ENCODE measurements around the gene ERAL1.
A peak's percentile ranks its signal among the peaks of the same experiment; 100 is the strongest.
"Not testable (repeated sequence)": the region's sequence is repeated elsewhere in the genome, so short reads cannot be mapped to it uniquely, and the experiment has no call there.

The ERAL1 gene

GRCh38 chr17:28893248-28894183 lies 38.7 kb downstream of the ERAL1 start:
- ATAC-seq (replicated peaks) (peak; percentile 7 to 13), DNase-seq (peak; percentile 76)
- H3K27me3 Mint-ChIP-seq, H3K9me3 Mint-ChIP-seq: not testable (repeated sequence)
- Mint-ChIP-seq H3K27ac (peak overlapping the region; percentile 99), H3K36me3 (peaks cover 39 to 49% of the 10 kb centered on the region in 2 donors), H3K4me1 (peaks cover 48 to 84% of the 10 kb centered on the region in 2 donors), H3K4me3 (peak overlapping the region; percentile 81 to 89)

GRCh38 chr17:28895794-28896447 lies 41.1 kb downstream of the ERAL1 start:
- Mint-ChIP-seq H3K4me1 (peaks cover 51 to 79% of the 10 kb centered on the region in 2 donors), H3K4me3 (peak overlapping the region; percentile 99 to 100), H3K9me3 (no peaks in the 10 kb centered on the region), H3K27ac (peak overlapping the region; percentile 99), H3K27me3 (no peaks in the 10 kb centered on the region), H3K36me3 (peaks cover 50 to 53% of the 10 kb centered on the region in 2 donors)
- ATAC-seq (replicated peaks) (no peak), DNase-seq (no peak)

DNA sequence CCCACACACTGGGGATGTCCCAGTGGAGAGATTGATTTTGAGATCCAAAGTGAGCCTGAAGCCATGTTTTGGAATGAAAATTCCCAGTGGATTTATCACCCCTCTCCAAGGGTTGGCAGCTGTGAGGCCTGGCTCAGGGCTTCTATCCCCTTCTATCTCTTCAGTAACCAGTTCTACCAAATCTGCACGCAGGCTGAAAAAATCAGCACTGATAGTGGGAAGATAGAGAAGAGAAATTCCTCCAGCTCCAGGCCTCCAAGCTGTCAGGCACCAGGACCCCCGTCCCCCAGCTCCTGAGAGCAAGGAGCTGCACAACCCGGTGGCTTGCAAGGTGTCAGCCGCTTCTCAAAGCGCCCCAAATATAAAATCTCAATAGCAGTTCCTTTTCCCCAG lies 41.7 kb downstream of the ERAL1 start:
- H3K36me3 Mint-ChIP-seq = peaks cover 46 to 49% of the 10 kb centered on the region in 2 donors
- peak overlapping the region; percentile 99 for H3K27ac Mint-ChIP-seq
- H3K9me3 Mint-ChIP-seq = no peaks in the 10 kb centered on the region
- peaks cover 48 to 79% of the 10 kb centered on the region in 2 donors for H3K4me1 Mint-ChIP-seq
- ATAC-seq (replicated peaks) (peak in 1 of 2 donors; percentile 4), DNase-seq (no peak)
- peak overlapping the region; percentile 99 to 100 for H3K4me3 Mint-ChIP-seq
- H3K27me3 Mint-ChIP-seq = no peaks in the 10 kb centered on the region

DNA sequence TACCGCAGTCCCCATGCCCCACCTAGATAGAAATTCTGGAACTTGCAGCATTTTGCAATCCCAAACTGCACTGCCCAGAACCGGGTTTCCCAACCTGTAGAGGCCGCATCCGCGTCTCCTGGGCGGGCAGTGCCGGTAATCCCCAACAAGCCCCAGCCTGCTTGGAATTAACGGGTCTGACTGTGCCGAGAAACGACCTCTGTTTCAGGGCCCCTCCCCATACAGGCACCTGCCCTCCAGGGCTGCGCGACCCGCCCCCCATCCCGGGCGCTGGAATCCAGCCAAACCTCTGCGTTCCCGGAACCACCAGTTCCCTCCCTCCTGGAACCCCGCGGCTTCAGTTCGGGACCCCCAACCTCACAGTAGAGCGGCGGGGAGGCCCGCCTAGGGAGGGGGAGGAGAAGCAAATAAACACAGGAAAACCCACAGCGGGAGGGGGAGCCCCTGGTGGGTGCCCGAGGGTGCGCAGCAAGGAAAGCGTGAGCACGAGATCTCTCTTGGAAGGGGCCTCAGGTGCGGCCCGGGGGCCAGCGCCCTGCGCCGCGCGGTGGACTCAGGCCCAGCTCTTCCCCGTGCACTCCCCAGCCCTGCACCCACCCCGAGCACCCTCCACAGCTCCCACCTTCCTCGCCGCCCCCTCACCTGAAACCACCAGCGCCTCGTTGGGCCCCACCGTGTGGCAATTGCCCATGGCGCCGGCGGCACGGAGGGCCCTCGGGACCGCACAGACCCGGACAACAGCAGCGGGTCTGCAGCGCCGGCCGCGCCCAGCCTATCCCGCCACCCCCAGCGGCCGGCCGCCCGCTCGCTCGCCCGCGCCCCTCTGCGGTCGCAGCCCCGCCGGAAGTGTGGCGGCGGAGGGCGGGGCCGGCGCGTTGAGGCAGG lies 42.3 kb downstream of the ERAL1 start, which contains the start of gene FLOT2:
TSS of gene FLOT2 (minus strand) at position 850 of the 885 bp plus-strand sequence. CDS start at position 691, 159 bp downstream.
- Mint-ChIP-seq H3K27me3 (no peaks in the 10 kb centered on the region), H3K9me3 (no peaks in the 10 kb centered on the region), H3K27ac (peak within 1 kb of the TSS; percentile 99), H3K36me3 (peaks cover 44 to 49% of the 10 kb centered on the region in 2 donors), H3K4me1 (peaks cover 49 to 79% of the 10 kb centered on the region in 2 donors), H3K4me3 (peak within 1 kb of the TSS; percentile 99 to 100)
- DNase-seq (peak; percentile 70), ATAC-seq (replicated peaks) (peak; percentile 69 to 71)

GRCh38 chr17:28897769-28898526 lies 43.1 kb downstream of the ERAL1 start:
- Mint-ChIP-seq H3K27ac (peak overlapping the region; percentile 99), H3K4me1 (peaks cover 46 to 74% of the 10 kb centered on the region in 2 donors), H3K9me3 (no peaks in the 10 kb centered on the region), H3K36me3 (peaks cover 44 to 46% of the 10 kb centered on the region in 2 donors), H3K27me3 (no peaks in the 10 kb centered on the region), H3K4me3 (peak overlapping the region; percentile 99 to 100)
- ATAC-seq (replicated peaks) = peak; percentile 23 to 42
- DNase-seq = no peak

GRCh38 chr17:28898527-28898955 lies 43.7 kb downstream of the ERAL1 start:
- H3K4me1 Mint-ChIP-seq = peaks cover 46 to 73% of the 10 kb centered on the region in 2 donors
- no peak overlapping the region for H3K27ac Mint-ChIP-seq

GRCh38 chr17:28899212-28899815 lies 44.5 kb downstream of the ERAL1 start:
- Mint-ChIP-seq H3K4me1 (peaks cover 45 to 73% of the 10 kb centered on the region in 2 donors), H3K4me3 (no peak overlapping the region), H3K27me3 (no peaks in the 10 kb centered on the region), H3K9me3 (no peaks in the 10 kb centered on the region), H3K27ac (peak overlapping the region; percentile 65), H3K36me3 (peaks cover 41 to 45% of the 10 kb centered on the region in 2 donors)
- ATAC-seq (replicated peaks) = no peak
- DNase-seq = no peak

More at GRCh38 chr17:28898527-28898955, 43.7 kb downstream of the ERAL1 start:
- DNase-seq = no peak
- ATAC-seq (replicated peaks) = no peak
- Mint-ChIP-seq H3K4me3 (no peak overlapping the region), H3K9me3 (no peaks in the 10 kb centered on the region), H3K36me3 (peaks cover 39 to 41% of the 10 kb centered on the region in 2 donors), H3K27me3 (no peaks in the 10 kb centered on the region)

GRCh38 chr17:28900986-28901726 lies 46.3 kb downstream of the ERAL1 start:
- Mint-ChIP-seq H3K4me3 (peak overlapping the region; percentile 84 to 91), H3K4me1 (peaks cover 50 to 84% of the 10 kb centered on the region in 2 donors), H3K9me3 (no peaks in the 10 kb centered on the region), H3K27ac (peak overlapping the region; percentile 84), H3K27me3 (no peaks in the 10 kb centered on the region), H3K36me3 (peaks cover 40 to 49% of the 10 kb centered on the region in 2 donors)
- ATAC-seq (replicated peaks) (no peak), DNase-seq (no peak)

DNA sequence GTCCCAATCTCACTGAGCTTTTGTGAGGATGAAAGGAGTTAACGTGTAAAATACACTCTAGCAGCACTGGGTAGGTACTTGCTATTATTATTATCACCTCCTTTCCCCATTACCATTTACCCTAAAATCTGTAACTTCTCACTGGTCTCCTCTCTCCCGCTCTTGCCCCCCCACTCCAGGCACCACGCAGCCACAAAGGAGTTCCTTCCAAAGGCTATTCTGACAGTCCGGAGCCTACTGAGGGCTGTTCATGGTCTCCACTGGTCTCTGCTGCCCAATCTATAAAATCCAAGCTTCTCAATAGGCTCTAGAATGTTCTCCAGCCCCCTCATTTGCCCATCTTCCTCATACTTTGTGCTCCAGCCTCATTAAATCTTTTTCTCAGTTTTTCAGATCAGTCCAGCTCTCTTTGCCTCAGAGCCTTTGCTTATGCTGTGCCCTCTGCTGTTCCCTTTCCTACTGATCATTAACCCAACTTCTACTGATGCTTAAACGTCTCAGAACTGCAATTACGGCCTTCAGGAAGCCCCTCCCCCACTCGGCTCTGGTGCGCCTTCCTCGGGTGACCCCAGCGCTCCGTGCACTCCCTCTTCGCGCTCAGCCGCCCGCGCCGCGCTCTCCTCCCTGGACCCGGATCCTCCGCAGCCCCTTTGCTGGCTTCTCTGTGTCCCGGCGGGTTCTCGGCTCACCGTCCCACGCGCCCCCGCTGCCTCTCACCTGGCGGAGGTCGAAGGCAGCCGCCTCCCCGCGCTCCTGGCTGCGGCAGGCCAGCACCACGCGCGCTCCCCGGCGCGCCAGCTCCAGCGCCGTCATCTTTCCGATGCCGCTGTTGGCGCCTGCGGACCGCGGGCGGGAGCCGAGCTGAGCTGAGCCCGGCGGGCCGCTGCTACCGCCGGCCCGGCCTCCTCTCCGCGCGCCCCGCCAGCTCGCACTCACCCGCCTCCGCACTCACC lies 47.3 kb downstream of the ERAL1 start:
- DNase-seq (no peak), ATAC-seq (replicated peaks) (peak; percentile 33 to 44)
- no peaks in the 10 kb centered on the region for H3K9me3 Mint-ChIP-seq
- peaks cover 40 to 58% of the 10 kb centered on the region in 2 donors for H3K36me3 Mint-ChIP-seq
- H3K4me3 Mint-ChIP-seq = peak overlapping the region; percentile 84 to 91
- peaks cover 58 to 87% of the 10 kb centered on the region in 2 donors for H3K4me1 Mint-ChIP-seq
- H3K27ac Mint-ChIP-seq = peak overlapping the region; percentile 84
- H3K27me3 Mint-ChIP-seq = no peaks in the 10 kb centered on the region

- H3K27ac Mint-ChIP-seq = peak within 1 kb of the TSS; percentile 84
- H3K4me3 Mint-ChIP-seq = peak within 1 kb of the TSS; percentile 84 to 91
- no peaks in the 10 kb centered on the region for H3K9me3 Mint-ChIP-seq
- DNase-seq (peak; percentile 92), ATAC-seq (replicated peaks) (peak; percentile 90 to 92)
- H3K4me1 Mint-ChIP-seq = peaks cover 55 to 84% of the 10 kb centered on the region in 2 donors
- H3K27me3 Mint-ChIP-seq = no peaks in the 10 kb centered on the region
- peaks cover 42 to 59% of the 10 kb centered on the region in 2 donors for H3K36me3 Mint-ChIP-seq
These were observed 48.2 kb downstream of the ERAL1 start, which contains the start of gene DHRS13 for GRCh38 chr17:28902819-28903545. DHRS13 (minus strand) TSS chr17:28903079; CDS start chr17:28902944, 135 bp downstream.

DNA sequence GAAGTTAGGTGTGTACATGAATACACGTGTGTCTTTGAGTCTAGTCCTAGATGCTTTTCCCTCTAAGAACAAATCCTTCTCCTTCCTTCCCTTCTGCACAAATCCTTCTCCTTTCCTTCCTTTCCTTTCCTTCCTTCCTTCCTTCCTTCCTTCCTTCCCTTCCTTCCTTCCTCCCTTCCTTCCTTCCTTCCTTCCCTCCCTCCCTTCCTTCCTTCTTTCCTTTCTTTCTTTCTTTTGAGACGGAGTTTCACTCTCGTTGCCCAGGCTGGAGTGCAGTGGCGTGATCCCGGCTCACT lies 48.7 kb downstream of the ERAL1 start:
- H3K4me3 Mint-ChIP-seq = peak overlapping the region; percentile 54 to 84
- H3K27ac Mint-ChIP-seq = peak overlapping the region; percentile 81
- not testable (repeated sequence) for H3K9me3 Mint-ChIP-seq; H3K27me3 Mint-ChIP-seq; ATAC-seq (replicated peaks); DNase-seq
- peaks cover 53 to 79% of the 10 kb centered on the region in 2 donors for H3K4me1 Mint-ChIP-seq
- peaks cover 42 to 56% of the 10 kb centered on the region in 2 donors for H3K36me3 Mint-ChIP-seq
